ENCODE results near the gene EIF3J.
A peak's percentile ranks its signal among the peaks of the same experiment; 100 is the strongest.
"Not testable (repeated sequence)": the region's sequence is repeated elsewhere in the genome, so short reads cannot be mapped to it uniquely, and the experiment has no call there.

The EIF3J gene

GRCh38 chr15:44542596-44542995, 5.6 kb downstream of the EIF3J start:
- no peak for DNase-seq

- DNase-seq: not testable (repeated sequence)
These were observed 7.8 kb downstream of the EIF3J start for GRCh38 chr15:44544745-44545144.

DNA sequence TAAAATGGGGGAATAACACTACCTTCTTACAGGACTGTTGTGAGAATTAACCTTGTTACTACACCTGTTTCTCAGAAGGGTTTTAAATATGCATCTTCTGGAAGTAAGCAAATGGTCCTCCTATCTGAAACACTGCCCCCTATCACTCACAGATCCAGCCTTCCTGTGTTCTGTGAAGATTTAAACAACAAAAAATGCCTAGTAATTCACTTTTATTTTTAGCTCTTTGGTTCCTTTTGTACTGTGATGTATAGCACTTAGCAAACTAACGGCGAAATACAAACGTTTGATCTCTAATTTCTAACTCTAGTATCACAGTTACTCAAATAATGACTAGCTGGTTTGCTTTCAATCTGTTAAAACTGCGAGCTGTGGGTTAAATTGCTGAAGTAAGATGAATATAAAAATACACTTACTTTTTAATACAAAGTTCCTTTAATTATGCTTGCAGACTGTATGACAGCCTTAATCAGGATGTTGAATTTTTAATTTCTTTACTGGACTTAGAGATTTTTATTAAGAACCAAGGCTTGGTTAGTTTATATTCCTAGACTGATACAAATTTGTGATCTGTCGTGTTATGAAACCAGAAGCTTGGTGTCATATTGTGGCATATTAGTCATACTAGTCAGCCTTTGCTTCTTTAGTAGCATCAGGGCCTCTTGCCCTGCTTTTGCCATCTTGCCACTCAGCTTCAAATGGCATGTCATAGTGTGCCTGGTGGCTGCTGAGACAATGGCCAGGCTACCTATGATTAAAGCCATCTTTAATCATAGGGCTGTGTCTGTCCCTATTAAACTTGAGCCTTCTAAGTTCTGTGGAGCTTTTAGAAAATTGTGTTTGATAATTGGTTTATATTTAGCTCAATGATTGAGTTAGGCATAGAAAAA, 9.2 kb downstream of the EIF3J start:
- DNase-seq: peak in 2 of 5 experiments; percentile 23 to 91

- DNase-seq: not testable (repeated sequence)
These were observed 12.2 kb downstream of the EIF3J start for GRCh38 chr15:44549152-44549551.

DNA sequence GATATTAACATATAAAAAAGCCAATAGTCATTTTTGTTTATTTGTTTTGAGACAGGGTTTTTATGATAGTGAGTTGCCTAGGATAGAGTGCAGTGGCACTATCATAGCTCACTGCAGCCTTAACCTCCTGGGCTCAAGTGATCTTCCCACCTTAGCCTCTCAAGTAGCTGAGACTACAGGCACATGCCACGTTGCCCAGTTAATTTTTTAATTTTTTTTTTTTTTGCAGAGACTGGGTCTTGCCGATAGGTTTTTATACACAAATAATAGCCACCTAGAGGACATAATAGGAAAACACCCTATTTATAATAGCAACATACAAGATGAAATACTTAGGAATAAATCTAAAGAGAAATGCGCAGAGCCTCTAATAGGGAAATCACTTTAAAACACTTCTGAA, 13.3 kb downstream of the EIF3J start:
- peak in 2 of 5 experiments; percentile 16 to 57 for DNase-seq

DNA sequence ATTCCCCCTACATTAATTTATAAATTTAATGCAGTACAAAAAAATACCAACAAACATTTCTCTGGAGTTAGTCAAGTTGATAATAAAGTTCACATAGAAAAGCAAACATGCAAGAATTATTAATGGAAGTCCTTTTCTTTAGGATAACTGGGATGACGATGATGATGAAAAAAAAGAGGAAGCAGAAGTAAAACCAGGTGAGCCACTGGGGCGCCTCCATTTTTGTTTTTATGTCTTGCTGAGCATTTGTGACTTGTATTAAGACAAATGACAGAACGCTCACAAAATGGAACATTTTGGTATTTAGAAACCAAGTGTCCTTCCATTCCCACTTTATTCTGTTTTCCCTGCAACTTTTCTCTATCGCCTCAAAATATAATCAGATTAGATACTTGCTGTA, 13.8 kb downstream of the EIF3J start:
- DNase-seq: no peak

DNA sequence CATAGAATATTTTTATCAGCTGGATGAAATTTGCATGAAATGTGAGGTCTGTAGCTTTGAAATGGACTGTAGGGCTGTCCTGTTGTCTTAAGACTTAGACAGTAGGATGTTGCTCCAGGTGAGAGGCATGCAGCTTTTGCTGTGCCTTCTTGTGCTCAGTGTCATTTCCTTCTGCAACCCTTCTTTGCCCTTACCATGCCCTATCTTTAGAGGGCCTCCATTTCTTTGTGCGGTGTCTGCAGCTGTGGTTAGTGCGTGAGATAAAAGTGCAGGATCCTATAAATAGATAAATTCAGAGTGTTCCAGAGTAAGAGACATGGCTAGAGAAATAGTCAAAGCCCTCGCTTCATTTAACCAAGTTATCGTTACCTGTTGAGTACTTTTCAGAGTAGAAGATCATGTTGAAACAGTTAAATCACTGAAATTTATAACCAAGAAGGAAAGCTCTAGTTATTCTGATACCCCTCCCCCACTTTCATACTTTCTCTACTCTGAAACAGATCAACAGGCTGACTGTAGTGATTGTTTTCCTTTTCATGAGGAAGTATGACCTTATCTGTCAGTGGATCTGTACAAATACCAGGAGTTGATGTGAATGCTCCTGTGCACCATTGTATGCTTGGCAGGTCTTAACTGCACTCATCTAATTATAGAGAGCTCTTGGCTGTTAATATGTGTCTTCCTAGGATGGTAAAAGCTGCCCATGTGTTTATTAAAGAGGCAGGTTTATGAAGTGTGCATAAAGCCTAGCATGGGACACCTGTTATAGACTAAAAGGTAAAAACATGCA, 18.2 kb downstream of the EIF3J start:
- DNase-seq: peak in 1 of 5 experiments; percentile 76

GRCh38 chr15:44560926-44561325, 24.0 kb downstream of the EIF3J start:
- DNase-seq: peak in 1 of 5 experiments; percentile 82

- no peak for DNase-seq
These were observed 28.6 kb downstream of the EIF3J start for GRCh38 chr15:44565387-44566154.

DNA sequence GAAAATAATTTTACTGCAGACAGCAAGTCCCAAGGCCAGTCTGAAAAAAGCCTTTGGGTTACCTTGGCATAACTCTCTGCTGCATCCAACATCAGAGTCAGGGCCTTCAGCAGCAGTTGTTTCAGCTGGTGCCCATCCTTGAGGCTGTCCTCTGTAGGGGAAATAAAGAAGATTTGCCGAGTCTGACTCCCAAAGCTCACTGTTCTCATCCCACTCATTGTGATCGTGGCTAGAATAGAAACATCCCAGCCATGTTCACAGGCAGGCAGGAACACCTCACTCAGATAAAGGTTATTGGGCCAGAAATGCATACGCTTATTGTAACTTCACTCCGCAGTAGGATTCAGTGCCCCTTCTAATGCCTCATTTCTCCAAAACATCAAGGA, 29.2 kb downstream of the EIF3J start:
- DNase-seq: no peak

DNA sequence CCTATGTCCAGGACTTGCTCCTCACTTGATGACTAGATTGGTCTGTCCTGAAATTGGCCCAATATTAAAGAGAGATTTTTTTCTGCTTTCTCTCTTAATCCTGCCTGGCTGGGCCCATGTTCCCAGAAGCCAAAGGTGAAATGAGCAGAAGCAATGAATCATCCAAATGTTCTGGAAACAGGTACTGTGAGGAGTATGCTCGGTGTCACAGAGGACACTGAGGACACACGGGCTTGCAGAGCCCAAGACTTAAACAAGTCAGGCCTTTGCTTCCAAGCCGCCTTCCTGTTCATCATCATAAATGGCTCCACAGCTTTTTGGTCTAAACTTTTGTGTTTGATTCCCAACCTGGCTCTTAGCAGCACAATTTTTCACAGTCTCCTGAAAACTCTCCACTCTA, 31.4 kb downstream of the EIF3J start:
- DNase-seq: no peak

DNA sequence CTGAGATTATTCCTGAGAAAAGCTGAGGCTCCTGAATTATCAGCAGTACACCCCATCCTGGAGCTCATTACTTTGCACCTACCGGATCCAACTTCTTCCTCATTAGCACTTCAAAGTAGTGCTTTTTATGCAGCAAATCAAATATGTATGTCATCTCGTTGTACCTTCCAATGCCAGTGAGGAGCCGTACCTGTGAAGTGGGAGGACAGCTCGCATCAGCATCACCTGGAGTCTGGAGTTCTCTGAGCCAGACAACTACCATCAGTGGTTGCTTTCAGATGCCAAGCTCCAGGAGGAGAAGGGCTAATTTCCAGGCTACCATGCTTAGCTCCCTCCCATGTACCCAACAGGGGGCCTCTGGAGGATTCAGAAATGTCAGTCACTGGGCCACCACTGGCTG, 32.4 kb downstream of the EIF3J start:
- no peak for DNase-seq

GRCh38 chr15:44570361-44570760, 33.4 kb downstream of the EIF3J start:
- no peak for DNase-seq

GRCh38 chr15:44573386-44573785, 36.4 kb downstream of the EIF3J start:
- DNase-seq: no peak

DNA sequence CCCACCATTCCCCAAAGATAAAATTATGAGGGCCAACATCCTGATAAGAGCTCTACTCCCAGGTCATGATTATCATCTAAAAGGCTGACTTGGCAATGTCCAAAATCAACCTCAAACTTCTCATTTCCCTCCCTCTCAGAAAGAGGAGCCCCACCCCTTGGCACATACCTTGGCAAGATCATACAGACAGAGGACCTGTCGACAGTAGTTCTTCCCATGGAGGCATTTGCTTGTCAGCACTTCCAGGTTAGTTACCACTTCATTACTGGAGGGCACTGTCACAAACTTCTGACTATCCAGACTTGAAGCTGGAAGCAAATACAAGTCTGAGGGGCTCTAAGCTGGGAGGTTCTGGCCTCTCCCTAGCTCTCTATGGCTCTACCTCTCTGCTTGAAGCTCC, 37.8 kb downstream of the EIF3J start:
- DNase-seq: no peak

DNA sequence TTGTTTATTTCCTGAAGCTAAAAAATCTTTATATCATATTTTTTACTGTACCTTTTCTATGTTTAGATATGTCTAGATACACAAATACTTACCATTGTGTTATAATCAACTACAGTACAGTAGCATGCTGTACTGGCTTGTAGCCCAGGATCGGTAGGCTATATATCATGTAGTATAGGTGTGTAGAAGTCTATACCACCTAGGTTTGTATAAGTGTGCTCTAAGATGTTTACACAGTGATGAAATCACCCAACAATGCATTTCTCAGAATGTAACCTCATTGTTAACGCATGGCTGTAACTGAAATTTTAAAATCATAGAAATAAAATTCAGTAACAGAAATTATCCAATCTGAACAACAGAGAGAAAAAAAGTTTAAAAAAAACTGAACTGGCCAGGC, 43.2 kb downstream of the EIF3J start:
- DNase-seq: no peak

- DNase-seq: peak in 4 of 5 experiments; percentile 13 to 72 (median 39)
These were observed 47.3 kb downstream of the EIF3J start for GRCh38 chr15:44584162-44584749.

- DNase-seq: no peak
These were observed 48.7 kb downstream of the EIF3J start for GRCh38 chr15:44585633-44586032.

DNA sequence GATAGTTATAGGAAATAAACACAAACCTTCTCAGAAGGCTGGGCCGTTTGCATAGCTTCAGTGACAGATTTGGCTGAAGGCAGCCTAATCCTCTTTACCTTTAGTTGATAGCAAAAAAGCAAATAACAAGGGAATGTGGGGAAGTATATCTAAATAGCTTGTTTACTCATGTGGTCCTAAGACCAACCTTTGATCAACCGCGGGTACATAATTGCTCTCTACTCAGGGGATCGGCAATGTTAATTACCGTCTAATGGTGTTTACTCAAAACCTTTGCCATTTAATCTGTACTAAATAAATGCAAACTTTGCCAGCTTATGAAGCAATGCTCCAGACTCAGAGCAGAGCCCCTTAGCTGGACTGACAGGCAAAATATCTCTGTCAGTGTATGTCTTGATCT, 51.6 kb downstream of the EIF3J start:
- no peak for DNase-seq

DNA sequence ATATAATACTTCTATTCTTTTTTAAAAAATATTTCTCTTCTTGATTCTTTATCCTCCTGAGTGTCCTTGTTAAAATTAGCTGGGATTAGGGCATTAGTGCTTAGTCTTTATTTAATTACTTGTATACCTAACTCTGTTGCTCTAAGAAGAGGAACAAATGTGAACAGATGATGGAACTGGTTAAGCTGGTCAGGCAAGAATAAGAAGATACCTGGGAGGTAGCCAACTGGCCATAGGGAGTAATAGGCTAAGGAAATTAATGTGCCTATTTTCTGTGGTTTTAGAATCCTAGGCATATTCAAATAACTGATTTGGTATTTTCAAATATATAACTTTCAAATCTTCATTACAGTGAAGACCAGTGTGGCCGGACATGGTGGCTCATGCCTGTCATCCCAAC, 54.4 kb downstream of the EIF3J start:
- DNase-seq: no peak

DNA sequence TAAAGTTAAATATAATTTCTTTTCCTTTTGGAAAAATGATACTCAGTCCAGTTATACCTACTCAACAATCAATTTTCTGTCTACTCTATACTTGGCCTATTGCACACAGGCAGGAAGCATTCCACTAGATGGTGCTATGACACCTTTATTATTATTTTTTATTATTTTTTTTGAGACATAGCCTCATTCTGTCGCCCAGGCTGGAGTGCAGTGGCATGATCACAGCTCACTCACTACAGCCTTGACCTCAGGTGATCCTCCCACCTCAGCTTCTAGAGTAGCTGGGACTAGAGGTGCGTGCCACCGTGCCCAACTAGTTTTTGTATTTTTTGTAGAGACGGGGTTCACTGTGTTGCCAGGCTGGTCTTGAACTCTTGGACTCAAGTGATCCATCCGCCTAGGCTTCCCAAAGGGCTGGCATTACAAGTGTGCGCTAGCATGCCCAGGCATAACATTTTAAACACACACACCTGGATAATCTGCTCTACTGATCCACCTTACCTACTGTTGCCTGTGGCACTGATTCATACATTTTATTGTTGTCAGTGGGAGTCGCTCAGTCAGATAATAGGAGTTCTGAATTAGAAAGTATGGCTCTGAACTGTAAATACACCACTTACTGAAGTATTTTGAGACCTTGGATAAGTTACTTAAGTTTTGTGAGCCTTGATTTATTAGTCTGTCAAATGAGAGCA, 56.2 kb downstream of the EIF3J start:
- peak in 2 of 5 experiments; percentile 29 to 60 for DNase-seq

GRCh38 chr15:44595246-44595645, 58.3 kb downstream of the EIF3J start:
- no peak for DNase-seq

All from T-helper 2 cell (primary cell).